Coronary artery (tissue), 2 donors: ENCODE data around the gene TOR1AIP1.
"Not testable (repeated sequence)": the region's sequence is repeated elsewhere in the genome, so short reads cannot be mapped to it uniquely, and the experiment has no call there.

ENCODE experiments used
- DNase-seq: peaks from one replicate; pipeline ENCODE4 v3.0.0-alpha.2; 2017; ENCODE audit warnings: low spot score
- H3K27ac ChIP-seq, 2 donors: fragments of 200-600 bp; sonication (generic); one replicate each; pipeline ENCODE4 v1.5.1; 2016 to 2019
- H3K4me3 ChIP-seq: fragments of 200-600 bp; sonication (generic); 2 replicates; pipeline ENCODE4 v1.5.1; 2016; ENCODE audit warnings: mild to moderate bottlenecking, moderate library complexity
- CTCF ChIP-seq: fragments of 200-600 bp; sonication (generic); IDR thresholded peaks from one replicate; pipeline ENCODE4 v1.5.1; 2019; ENCODE audit warnings: antibody characterized with exemption

TOR1AIP1 gene

GRCh38 chr1:179882253-179883039, at the start of gene TOR1AIP1:
TOR1AIP1 (plus strand) TSS chr1:179882285; CDS start chr1:179882503, 218 bp downstream.
- TF ChIP-seq CTCF, result no peak
- peak; percentile 98 for DNase-seq
- Histone ChIP-seq H3K4me3 (peak within 1 kb of the TSS; percentile 86), H3K27ac (peak within 1 kb of the TSS; percentile 99)

- DNase-seq, H3K27ac ChIP-seq, H3K4me3 ChIP-seq: not testable (repeated sequence)
Measured at GRCh38 chr1:179836686-179837445, 45.2 kb upstream of the TOR1AIP1 start.

GRCh38 chr1:179840107-179840506, 42.0 kb upstream of the TOR1AIP1 start:
- DNase-seq, result no peak
- TF ChIP-seq CTCF, result no peak
- Histone ChIP-seq H3K4me3 (no peak overlapping the region), H3K27ac (no peak overlapping the region)

- no peak for DNase-seq
- no peak overlapping the region for H3K27ac ChIP-seq
- no peak overlapping the region for H3K4me3 ChIP-seq
- no peak for TF ChIP-seq CTCF
Measured at GRCh38 chr1:179848233-179848632, 33.9 kb upstream of the TOR1AIP1 start.

GRCh38 chr1:179853102-179853501, 29.0 kb upstream of the TOR1AIP1 start:
- Histone ChIP-seq H3K4me3 (no peak overlapping the region), H3K27ac (no peak overlapping the region)
- no peak for TF ChIP-seq CTCF
- no peak for DNase-seq

GRCh38 chr1:179855831-179856230, 26.3 kb upstream of the TOR1AIP1 start:
- not testable (repeated sequence) for DNase-seq, H3K4me3 ChIP-seq, H3K27ac ChIP-seq

- H3K27ac ChIP-seq, result no peak overlapping the region
- DNase-seq, result no peak
- TF ChIP-seq CTCF, result no peak
- H3K4me3 ChIP-seq, result no peak overlapping the region
Measured at GRCh38 chr1:179856296-179856695, 25.8 kb upstream of the TOR1AIP1 start.

- Histone ChIP-seq H3K27ac (no peak overlapping the region), H3K4me3 (no peak overlapping the region)
- no peak for TF ChIP-seq CTCF
- no peak for DNase-seq
Measured at GRCh38 chr1:179857009-179857408, 25.1 kb upstream of the TOR1AIP1 start.
